AG09309 (cell line): ENCODE results near the gene FLAD1.

ENCODE experiments used
- DNase-seq: peaks from one replicate; pipeline ENCODE4 v3.0.0-alpha.2; 2010; ENCODE audit warnings: low read depth
- H3K4me3 ChIP-seq: 2 replicates; pipeline ENCODE4 v1.5.1; 2011; ENCODE audit warnings: mild to moderate bottlenecking, low read depth, low read length, moderate library complexity; ENCODE audit not compliant: control insufficient read depth
- TF ChIP-seq, protein P1 (sequence below): IDR thresholded peaks from 2 replicates; pipeline ENCODE4 v1.5.1; 2011; ENCODE audit warnings: mild to moderate bottlenecking, low read depth, low read length, inconsistent platforms; ENCODE audit not compliant: insufficient read depth, control insufficient read depth; ENCODE audit errors: missing control alignments

Gene FLAD1

DNA sequence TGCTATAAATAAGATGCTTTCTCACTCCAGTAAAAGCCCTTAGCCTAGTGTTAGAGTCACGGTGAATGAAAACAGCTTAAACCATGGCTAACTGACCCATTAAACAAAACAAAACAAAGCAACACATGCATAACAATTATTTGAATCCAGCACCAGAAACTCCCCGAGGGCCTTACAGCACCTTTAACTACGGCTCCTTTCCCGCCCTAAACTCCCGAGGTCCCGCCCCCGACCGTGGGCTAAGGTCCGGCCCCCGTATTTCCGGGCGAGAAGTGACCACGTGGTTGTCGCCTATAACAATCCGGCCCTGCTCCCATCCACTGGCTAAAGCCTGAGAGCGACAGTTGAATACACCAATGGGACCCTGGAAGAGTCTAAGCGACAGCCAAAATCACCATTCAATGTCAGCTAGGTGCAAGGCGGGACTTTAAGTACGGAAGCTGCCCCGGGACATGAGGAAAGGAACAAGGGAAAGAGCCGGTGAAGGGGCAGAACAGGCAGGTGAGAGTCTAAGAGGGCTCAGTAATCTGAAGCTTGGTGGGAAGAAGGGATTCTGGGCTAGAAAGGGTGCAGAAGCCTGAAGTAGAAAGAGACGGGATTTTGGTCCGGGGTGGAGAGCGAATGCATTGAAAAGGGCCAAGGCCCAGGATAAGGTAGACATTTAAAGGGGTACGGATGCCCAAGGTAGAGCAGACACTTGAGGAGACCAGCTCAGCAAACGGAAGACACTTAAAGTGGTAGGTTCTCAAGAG is at the start of gene FLAD1:
FLAD1 (plus strand) TSS at position 448 of the 752 bp plus-strand sequence. CDS start 351 bp downstream, outside the sequence.
- TF ChIP-seq, protein P1, sequence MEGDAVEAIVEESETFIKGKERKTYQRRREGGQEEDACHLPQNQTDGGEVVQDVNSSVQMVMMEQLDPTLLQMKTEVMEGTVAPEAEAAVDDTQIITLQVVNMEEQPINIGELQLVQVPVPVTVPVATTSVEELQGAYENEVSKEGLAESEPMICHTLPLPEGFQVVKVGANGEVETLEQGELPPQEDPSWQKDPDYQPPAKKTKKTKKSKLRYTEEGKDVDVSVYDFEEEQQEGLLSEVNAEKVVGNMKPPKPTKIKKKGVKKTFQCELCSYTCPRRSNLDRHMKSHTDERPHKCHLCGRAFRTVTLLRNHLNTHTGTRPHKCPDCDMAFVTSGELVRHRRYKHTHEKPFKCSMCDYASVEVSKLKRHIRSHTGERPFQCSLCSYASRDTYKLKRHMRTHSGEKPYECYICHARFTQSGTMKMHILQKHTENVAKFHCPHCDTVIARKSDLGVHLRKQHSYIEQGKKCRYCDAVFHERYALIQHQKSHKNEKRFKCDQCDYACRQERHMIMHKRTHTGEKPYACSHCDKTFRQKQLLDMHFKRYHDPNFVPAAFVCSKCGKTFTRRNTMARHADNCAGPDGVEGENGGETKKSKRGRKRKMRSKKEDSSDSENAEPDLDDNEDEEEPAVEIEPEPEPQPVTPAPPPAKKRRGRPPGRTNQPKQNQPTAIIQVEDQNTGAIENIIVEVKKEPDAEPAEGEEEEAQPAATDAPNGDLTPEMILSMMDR = no peak
- DNase-seq = peak; percentile 99
- H3K4me3 ChIP-seq = peak within 1 kb of the TSS; percentile 79

DNA sequence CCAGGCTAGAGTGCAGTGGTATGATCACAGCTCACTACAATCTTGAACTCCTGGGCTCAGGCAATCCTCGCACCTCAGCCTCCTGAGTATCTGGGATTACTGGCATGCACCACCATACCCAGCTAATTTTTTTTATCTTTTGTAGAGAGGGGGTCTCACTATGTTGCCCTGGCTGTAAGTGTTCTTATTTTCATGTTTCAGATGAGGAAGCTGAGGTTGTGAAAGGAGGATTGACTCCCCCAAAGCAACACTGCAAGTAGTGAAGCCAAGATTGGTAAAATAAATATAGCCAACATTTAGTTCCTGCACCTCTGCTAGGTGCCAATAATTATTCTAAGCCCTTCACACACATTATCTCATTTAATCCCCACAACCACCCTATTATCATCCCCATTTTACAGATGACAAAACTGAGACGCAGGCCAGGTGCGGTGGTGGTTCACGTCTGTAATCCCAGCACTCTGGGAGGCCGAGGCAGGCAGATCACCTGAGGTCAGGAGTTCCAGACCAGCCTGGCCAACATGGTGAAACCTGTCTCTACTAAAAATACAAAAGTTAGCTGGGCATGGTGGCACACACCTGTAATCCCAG is 48.7 kb upstream of the FLAD1 start:
- no peak for DNase-seq
- TF ChIP-seq, protein P1 = no peak
- no peak overlapping the region for H3K4me3 ChIP-seq

DNA sequence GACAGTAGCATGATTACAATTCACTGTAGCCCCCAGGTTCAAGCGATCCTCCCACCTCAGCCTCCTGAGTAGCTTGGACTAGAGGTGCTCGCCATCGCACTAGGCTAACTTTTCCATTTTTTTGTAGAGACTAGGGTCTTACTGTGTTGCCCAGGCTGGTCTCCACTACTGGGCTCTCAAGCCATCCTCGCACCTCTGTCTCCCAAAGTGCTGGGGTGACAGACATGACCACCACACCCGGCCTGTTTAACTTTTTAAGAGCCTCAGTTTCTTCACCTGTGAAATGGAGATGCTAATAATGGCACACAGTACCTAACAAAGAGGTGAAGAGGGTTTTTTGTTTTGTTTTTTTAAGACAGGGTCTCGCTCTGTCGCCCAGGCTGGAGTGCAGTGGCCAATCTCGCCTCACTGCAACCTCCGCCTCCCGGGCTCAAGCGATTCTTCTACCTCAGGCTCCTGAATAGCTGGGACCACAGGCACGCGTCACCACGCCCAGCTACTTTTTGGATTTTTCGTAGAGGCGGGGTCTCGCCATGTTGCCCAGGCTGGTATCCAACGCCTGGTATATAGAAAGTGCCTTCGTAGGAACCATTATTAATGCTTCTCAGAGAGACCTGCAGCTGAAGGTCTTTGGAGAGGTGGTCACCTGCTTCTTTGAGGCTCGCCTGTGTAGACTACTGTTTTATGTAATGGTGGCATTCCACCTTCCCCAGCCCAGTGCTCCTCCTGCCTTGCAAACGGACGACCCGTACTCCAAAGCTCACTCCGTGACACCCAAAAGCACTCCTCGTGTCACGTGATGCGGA is 47.2 kb upstream of the FLAD1 start:
- TF ChIP-seq, protein P1 = no peak
- peak overlapping the region; percentile 83 for H3K4me3 ChIP-seq
- no peak for DNase-seq

DNA sequence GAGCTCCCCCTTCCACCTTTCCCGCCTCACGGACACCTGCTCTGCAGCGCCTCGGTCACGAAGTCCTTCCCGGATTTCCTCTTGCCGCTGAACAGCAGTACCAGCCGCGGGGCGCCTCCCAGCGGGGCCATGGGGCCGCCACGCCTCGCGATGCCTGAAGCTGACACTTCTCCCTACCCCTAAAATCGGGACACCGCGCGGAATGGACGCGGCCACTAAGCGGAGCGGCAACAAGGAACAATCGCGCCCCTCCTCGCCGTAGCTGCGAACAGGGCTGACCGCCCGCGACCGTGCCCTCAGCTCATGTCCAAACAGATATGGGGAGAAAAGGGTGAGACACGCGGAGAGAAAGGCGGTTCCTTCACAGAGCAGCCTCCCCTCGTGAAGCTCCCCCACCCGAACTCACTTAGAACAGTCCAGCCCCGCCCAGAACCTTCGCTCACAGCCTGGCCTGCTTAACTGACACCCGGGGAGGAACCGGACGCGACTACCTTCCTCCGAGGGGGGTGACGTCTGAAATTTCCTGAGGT is 46.5 kb upstream of the FLAD1 start, which contains the start of gene PMVK:
PMVK (minus strand) TSS at position 165 of the 530 bp plus-strand sequence; CDS start at position 131, 34 bp downstream.
- TF ChIP-seq, protein P1 = no peak
- DNase-seq = peak; percentile 87
- peak within 1 kb of the TSS; percentile 83 for H3K4me3 ChIP-seq

DNA sequence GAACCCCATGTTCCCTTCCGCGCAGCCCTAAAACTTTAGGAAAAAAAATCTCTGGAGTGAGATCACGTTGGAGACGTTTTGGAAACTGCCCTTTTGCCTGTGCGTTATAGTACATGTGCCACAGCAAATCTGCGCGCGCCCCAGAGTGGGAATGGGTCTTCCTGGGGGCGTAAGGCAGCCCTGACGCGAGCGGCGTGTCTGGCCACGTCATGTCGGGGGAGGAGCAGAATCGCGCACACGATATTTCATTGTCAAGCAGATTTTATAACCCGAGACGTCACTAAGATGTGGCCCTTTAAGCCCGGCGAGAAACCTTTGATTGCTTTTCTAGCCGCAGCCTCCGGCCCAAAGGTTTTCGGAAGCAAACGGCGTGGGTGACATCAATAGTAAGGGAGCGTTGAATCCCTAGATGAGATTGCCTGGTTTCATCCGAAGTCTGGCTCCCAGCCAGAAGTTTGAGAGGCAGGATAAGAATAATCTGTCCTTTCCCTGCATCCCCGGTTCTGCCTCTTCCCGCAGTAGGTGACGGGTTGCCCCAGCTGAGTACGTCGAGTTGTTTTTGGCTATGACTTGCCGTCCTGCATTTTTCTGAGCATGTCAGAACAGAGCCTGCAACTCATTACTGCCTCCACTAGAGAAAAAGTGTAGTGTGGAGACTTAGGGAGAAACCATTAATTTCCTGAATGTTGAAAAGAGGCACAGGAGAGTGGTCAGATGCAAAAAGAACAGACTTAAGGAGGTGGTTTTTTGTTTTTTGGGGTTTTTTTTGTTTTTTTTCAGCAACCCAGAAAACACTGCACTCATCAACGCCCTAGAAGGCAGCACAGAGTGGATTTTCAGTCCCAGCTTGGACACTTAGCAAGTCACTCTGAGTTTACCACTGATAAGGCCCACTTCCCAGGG is 45.8 kb upstream of the FLAD1 start:
- peak; percentile 87 for DNase-seq
- TF ChIP-seq, protein P1 = no peak
- peak overlapping the region; percentile 83 for H3K4me3 ChIP-seq
